Measurements from ENCODE around the gene APMAP. TPM values are rescaled to one million over a fixed set of nuclear protein-coding genes. Genes with fewer than 3 reads are reported as not detected.
A peak's percentile ranks its signal among the peaks of the same experiment; 100 is the strongest.

The APMAP gene
- total RNA-seq, 1 donor, result 40.7 TPM

DNA sequence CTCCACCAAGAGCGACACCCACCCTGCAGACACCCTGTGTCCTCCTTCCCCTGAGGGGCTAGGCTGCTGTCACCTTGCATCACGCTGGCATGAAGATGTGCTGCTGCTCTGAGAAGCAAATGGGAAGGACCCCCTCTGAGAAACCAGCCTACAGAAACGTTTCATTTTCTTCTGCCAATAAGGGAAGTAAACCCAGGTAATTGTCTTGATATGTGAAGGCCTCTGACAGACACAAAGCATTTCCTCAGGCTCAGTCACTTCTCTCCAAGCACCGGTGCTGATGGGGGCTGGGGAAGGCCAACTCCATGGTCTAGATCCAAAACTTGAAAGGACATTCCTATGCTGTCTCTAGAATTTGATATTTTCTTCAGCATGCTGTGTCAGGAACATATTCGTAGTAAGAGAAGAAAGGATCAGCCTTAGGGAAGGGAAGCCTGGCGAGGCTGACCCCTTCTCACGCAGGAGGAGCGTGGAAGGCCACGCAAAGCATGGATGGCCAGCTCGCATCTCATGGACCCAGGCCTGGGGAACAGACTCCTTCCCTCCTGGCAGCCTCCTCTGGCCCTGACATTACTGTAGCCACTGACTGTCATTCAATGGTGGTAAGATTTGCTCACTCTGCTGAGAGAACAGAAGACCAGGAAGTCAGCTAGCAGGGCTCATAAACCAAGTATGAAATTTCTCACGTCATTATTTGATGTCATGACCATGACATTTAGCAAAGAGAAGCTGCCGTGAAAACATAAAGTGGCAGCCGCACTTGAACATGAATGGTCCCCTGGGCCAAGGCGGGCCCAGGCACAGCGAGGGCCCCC lies 44.9 kb upstream of the APMAP start:
- TF ChIP-seq, protein P1, sequence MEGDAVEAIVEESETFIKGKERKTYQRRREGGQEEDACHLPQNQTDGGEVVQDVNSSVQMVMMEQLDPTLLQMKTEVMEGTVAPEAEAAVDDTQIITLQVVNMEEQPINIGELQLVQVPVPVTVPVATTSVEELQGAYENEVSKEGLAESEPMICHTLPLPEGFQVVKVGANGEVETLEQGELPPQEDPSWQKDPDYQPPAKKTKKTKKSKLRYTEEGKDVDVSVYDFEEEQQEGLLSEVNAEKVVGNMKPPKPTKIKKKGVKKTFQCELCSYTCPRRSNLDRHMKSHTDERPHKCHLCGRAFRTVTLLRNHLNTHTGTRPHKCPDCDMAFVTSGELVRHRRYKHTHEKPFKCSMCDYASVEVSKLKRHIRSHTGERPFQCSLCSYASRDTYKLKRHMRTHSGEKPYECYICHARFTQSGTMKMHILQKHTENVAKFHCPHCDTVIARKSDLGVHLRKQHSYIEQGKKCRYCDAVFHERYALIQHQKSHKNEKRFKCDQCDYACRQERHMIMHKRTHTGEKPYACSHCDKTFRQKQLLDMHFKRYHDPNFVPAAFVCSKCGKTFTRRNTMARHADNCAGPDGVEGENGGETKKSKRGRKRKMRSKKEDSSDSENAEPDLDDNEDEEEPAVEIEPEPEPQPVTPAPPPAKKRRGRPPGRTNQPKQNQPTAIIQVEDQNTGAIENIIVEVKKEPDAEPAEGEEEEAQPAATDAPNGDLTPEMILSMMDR (IDR thresholded peaks at IDR 0.05; ENCODE audit: insufficient read depth, low read length), result no peak
- H3K4me3 ChIP-seq (ENCODE audit: low read depth, low read length), result no peak overlapping the region
- no peak for DNase-seq (ENCODE audit: low read depth)

DNA sequence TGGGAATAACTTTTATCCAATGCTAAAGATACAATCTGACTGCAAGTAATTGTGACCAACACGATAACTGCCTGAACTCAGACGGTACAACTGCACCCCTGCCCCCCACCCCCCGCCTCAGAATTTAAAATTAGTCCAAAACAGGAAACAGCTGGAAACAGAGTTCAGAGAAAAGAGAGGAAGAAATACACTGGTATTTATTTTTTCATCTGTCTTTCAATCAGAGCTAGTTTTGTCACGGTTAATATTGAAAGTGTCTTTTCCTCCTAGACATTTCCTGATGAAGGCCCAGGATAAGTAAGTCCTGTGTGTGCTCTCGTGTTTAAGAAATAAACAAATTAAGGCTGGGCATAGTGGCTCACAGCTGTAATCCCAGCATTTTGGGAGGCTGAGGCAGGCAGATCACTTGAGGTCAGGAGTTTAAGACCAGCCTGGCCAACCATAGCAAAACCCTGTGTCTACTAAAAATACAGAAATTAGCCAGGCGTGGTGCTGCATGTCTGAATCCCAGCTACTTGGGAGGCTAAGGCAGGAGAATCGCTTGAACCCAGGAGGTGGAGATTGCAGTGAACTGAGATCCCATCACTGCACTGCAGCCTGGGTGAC lies 43.9 kb upstream of the APMAP start:
- no peak for DNase-seq (ENCODE audit: low read depth)
- TF ChIP-seq, protein P1 (IDR thresholded peaks at IDR 0.05; ENCODE audit: insufficient read depth, low read length), result no peak

DNA sequence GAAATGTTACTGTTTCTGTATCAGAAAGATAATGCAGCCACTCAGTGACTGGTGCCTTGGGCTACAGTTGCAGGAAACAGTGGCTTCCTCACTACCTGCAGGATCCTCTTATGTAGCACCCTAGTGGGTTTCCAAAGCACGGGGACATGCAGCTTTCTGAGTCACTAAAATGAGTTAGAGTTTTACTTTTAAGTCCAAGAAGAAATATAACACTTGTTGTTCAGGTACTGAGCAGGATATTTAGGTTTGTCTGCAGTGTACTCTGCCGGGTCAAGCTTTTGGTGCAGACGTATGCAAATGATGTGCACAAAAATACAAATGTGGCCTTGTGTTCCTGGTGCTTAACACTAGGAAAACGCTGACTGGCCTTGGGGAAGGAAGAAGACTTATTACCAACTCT lies 43.4 kb upstream of the APMAP start:
- DNase-seq (ENCODE audit: low read depth), result no peak
- no peak overlapping the region for H3K4me3 ChIP-seq (ENCODE audit: low read depth, low read length)
- TF ChIP-seq, protein P1 (IDR thresholded peaks at IDR 0.05; ENCODE audit: insufficient read depth, low read length), result no peak

More for the DNA sequence above, 43.9 kb upstream of the APMAP start:
- no peak overlapping the region for H3K4me3 ChIP-seq (ENCODE audit: low read depth, low read length)

DNA sequence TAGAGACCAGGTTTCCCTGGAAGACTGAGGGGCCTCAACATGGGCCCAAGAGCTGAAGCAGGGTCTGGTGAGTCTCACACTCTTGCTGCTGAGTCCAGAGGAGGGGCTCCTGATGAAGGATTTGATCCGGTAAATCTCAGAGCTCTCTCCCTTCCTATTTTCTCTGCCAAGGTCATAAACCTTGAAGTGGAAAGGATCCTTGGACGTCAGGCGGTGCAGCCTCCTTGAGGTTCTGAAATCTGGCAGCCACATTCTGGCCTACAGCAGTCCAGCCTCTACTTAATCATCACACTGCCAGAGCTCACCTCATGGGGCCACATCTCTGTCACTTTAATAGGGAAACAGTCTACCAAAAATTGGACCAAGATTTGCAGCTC lies 41.4 kb upstream of the APMAP start:
- TF ChIP-seq, protein P1 (IDR thresholded peaks at IDR 0.05; ENCODE audit: insufficient read depth, low read length), result no peak
- no peak overlapping the region for H3K4me3 ChIP-seq (ENCODE audit: low read depth, low read length)
- no peak for DNase-seq (ENCODE audit: low read depth)

DNA sequence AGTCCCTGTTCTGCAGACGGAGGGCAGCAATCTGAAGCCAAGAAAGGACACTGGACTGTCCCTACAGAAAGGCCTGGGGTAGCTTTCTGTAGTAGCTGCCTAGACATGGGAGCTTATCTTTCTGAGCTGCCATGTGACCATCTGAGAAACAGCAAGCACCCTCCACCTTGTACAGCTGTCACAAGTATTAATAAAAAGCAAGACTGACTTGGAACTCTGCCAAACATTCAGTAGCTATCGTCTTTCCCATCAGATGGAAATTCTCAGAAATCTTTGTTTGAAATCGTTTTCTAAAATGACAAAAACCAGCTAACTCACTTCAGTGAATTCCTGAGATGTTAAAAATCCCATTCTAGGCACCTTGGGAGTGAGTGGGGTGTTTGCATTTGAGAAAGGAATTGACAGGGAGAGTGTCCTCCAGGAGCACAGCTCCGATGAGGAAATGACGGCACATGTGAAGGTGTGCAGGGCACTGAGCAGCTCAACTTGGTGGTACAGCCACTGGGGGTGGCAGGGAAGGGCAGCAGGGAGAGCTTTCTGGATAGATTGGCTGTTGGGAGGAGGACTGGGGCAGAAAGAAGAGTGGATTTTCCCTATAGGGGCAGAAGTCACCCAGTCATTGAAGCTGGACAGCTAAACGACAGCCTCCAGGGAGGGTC lies 40.8 kb upstream of the APMAP start:
- no peak overlapping the region for H3K4me3 ChIP-seq (ENCODE audit: low read depth, low read length)
- DNase-seq (ENCODE audit: low read depth), result peak; percentile 23
- TF ChIP-seq, protein P1 (IDR thresholded peaks at IDR 0.05; ENCODE audit: insufficient read depth, low read length), result no peak

DNA sequence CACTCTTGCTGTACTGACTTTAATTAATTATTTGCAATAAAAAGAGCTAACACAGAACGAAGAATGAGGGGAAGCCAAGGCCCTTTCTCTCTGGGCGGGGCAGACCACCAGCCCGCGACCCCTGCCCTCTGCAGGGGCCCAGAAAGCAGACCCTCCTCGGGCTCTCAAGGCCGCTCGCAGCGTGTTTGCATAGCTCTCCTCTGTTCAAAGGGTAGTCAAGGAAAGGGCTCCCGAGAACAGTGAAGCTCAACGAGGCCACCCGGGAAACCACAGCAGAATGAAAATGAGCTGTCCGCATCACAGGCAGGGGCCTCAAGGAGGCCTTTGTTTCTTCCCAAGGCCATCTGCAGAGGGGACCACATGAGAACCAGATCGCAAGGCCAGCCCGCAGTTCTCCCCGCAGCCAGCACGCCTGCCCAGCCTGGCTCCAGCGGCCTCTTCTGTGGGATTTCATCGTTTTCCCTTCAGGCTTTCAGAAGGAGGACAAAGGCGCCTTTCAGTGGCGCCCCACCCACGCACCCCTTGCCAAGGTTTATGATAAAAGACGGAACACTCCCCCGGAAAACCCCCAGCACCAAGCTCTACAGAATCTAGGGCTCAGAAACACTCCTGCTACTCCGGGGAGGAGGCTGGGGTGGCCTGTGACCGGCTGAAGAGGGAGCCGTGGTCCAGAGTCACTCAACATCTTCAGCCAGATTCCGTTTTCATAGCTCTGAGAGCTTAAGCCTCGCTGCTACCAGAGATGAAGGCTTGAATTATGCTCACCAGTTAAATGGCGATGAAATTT lies 40.1 kb upstream of the APMAP start:
- peak; percentile 33 for DNase-seq (ENCODE audit: low read depth)
- H3K4me3 ChIP-seq (ENCODE audit: low read depth, low read length), result no peak overlapping the region
- TF ChIP-seq, protein P1 (IDR thresholded peaks at IDR 0.05; ENCODE audit: insufficient read depth, low read length), result no peak

All from fibroblast of the aortic adventitia (primary cell).